ENCODE measurements around the gene MSGN1.

The MSGN1 gene

GRCh38 chr2:17849275-17849674 is 33.0 kb downstream of the MSGN1 start:
- TF ChIP-seq ZNF70 (CRISPR knock-in tag; IDR thresholded peaks at IDR 0.05) (no peak), SNAI2 (CRISPR knock-in tag; IDR thresholded peaks at IDR 0.05) (no peak), ZNF8 (CRISPR knock-in tag; IDR thresholded peaks at IDR 0.05) (no peak), ZNF565 (CRISPR knock-in tag; conservative IDR thresholded peaks at IDR 0.05; ENCODE audit: low read depth) (no peak), PATZ1 (CRISPR knock-in tag; IDR thresholded peaks at IDR 0.05; ENCODE audit: borderline replicate concordance) (no peak), BACH2 (CRISPR knock-in tag; IDR thresholded peaks at IDR 0.05; ENCODE audit: borderline replicate concordance) (no peak), ZC3H10 (CRISPR knock-in tag; IDR thresholded peaks at IDR 0.05) (no peak), ZFP3 (CRISPR knock-in tag; IDR thresholded peaks at IDR 0.05) (no peak), ZFP30 (CRISPR knock-in tag; IDR thresholded peaks at IDR 0.05) (no peak), TCF4 (CRISPR knock-in tag; IDR thresholded peaks at IDR 0.05; ENCODE audit: borderline replicate concordance) (no peak), CSDC2 (CRISPR knock-in tag; IDR thresholded peaks at IDR 0.05) (no peak), ARNTL (CRISPR knock-in tag; IDR thresholded peaks at IDR 0.05; ENCODE audit: borderline replicate concordance, low read depth) (no peak), OSR1 (CRISPR knock-in tag; IDR thresholded peaks at IDR 0.05) (no peak), CSRNP3 (CRISPR knock-in tag; IDR thresholded peaks at IDR 0.05) (no peak), CREB5 (CRISPR knock-in tag; IDR thresholded peaks at IDR 0.05; ENCODE audit: low read depth) (no peak)
- TF ChIP-seq, protein P1, sequence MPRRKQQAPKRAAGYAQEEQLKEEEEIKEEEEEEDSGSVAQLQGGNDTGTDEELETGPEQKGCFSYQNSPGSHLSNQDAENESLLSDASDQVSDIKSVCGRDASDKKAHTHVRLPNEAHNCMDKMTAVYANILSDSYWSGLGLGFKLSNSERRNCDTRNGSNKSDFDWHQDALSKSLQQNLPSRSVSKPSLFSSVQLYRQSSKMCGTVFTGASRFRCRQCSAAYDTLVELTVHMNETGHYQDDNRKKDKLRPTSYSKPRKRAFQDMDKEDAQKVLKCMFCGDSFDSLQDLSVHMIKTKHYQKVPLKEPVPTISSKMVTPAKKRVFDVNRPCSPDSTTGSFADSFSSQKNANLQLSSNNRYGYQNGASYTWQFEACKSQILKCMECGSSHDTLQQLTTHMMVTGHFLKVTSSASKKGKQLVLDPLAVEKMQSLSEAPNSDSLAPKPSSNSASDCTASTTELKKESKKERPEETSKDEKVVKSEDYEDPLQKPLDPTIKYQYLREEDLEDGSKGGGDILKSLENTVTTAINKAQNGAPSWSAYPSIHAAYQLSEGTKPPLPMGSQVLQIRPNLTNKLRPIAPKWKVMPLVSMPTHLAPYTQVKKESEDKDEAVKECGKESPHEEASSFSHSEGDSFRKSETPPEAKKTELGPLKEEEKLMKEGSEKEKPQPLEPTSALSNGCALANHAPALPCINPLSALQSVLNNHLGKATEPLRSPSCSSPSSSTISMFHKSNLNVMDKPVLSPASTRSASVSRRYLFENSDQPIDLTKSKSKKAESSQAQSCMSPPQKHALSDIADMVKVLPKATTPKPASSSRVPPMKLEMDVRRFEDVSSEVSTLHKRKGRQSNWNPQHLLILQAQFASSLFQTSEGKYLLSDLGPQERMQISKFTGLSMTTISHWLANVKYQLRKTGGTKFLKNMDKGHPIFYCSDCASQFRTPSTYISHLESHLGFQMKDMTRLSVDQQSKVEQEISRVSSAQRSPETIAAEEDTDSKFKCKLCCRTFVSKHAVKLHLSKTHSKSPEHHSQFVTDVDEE (CRISPR knock-in tag; IDR thresholded peaks at IDR 0.05): no peak
- no peak for ATAC-seq

GRCh38 chr2:17850151-17850550 is 33.9 kb downstream of the MSGN1 start:
- TF ChIP-seq ISL1 (CRISPR knock-in tag; IDR thresholded peaks at IDR 0.05): no peak
- TF ChIP-seq BACH2 (CRISPR knock-in tag; IDR thresholded peaks at IDR 0.05; ENCODE audit: borderline replicate concordance): no peak
- no peak for TF ChIP-seq CSRNP3 (CRISPR knock-in tag; IDR thresholded peaks at IDR 0.05)
- no peak for TF ChIP-seq TOX (CRISPR knock-in tag; IDR thresholded peaks at IDR 0.05; ENCODE audit: borderline replicate concordance)
- TF ChIP-seq ARNTL (CRISPR knock-in tag; IDR thresholded peaks at IDR 0.05; ENCODE audit: borderline replicate concordance, low read depth): no peak
- no peak for TF ChIP-seq ZFP30 (CRISPR knock-in tag; IDR thresholded peaks at IDR 0.05)
- no peak for TF ChIP-seq ZNF8 (CRISPR knock-in tag; IDR thresholded peaks at IDR 0.05)
- no peak for TF ChIP-seq ZNF565 (CRISPR knock-in tag; conservative IDR thresholded peaks at IDR 0.05; ENCODE audit: low read depth)
- no peak for TF ChIP-seq ZNF70 (CRISPR knock-in tag; IDR thresholded peaks at IDR 0.05)

GRCh38 chr2:17851731-17852585 is 35.7 kb downstream of the MSGN1 start:
- peak; percentile 90 for ATAC-seq
- TF ChIP-seq CSRNP3 (CRISPR knock-in tag; IDR thresholded peaks at IDR 0.05): no peak
- no peak for TF ChIP-seq ZNF8 (CRISPR knock-in tag; IDR thresholded peaks at IDR 0.05)
- TF ChIP-seq ZFP30 (CRISPR knock-in tag; IDR thresholded peaks at IDR 0.05): no peak
- no peak for TF ChIP-seq PPARA (CRISPR knock-in tag; IDR thresholded peaks at IDR 0.05; ENCODE audit: borderline replicate concordance)
- TF ChIP-seq OSR1 (CRISPR knock-in tag; IDR thresholded peaks at IDR 0.05): no peak
- no peak for TF ChIP-seq CSDC2 (CRISPR knock-in tag; IDR thresholded peaks at IDR 0.05)
- no peak for TF ChIP-seq TCF4 (CRISPR knock-in tag; IDR thresholded peaks at IDR 0.05; ENCODE audit: borderline replicate concordance)
- TF ChIP-seq ZC3H10 (CRISPR knock-in tag; IDR thresholded peaks at IDR 0.05): no peak
- no peak for TF ChIP-seq ZNF70 (CRISPR knock-in tag; IDR thresholded peaks at IDR 0.05)
- TF ChIP-seq ZNF565 (CRISPR knock-in tag; conservative IDR thresholded peaks at IDR 0.05; ENCODE audit: low read depth): no peak
- no peak for TF ChIP-seq PATZ1 (CRISPR knock-in tag; IDR thresholded peaks at IDR 0.05; ENCODE audit: borderline replicate concordance)
- no peak for TF ChIP-seq ISL1 (CRISPR knock-in tag; IDR thresholded peaks at IDR 0.05)
- TF ChIP-seq ESRRG (CRISPR knock-in tag; IDR thresholded peaks at IDR 0.05): no peak
- TF ChIP-seq CREB5 (CRISPR knock-in tag; IDR thresholded peaks at IDR 0.05; ENCODE audit: low read depth): no peak
- no peak for TF ChIP-seq SNAI2 (CRISPR knock-in tag; IDR thresholded peaks at IDR 0.05)

More at GRCh38 chr2:17850151-17850550, 33.9 kb downstream of the MSGN1 start:
- ATAC-seq: no peak
